NCI-H510A treated with DMSO at 0.1 percent for 48 hours (cell line): ENCODE measurements around the gene PRRC1.

Experiments
- DNase-seq: peaks from one replicate; lab custom pipeline; 2025; lab: John Stamatoyannopoulos, UW

The PRRC1 gene

DNA sequence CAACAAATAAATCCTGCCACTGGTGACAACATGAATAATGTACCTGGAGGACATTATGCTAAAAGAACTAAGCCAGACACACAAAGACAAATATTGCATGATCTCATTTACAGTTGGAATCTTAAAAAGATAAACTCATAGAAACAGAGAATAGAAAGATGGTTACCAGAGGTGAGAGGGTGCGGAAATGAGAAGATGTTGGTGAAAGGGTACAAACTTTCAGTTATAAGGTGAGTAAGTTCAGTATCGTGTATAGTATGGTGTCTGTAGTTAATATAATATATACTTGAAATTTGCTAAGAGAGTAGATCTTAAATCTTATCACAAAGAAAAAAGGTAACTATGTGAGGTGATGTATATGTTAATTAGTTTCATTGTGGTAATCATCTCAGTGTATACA, 63.3 kb downstream of the PRRC1 start:
- no peak for DNase-seq

DNA sequence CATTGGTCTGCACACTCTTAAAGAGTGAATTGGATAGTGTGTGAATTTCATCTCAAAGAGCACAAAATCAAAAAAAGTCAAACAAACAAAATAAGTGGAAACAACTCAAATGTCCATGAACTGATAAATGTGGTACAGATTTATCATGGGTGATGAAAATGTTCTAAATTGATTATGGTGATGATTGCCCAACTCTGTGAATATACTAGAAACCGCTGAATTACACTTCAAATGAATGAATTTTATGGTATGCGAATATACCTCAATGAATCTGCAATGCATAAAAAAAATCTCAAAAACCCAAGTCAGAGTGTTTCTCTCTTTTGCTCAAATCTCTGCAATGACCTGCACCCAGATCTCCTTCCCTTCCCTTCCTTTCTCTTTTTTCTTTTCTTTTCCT, 64.0 kb downstream of the PRRC1 start:
- DNase-seq: no peak

DNA sequence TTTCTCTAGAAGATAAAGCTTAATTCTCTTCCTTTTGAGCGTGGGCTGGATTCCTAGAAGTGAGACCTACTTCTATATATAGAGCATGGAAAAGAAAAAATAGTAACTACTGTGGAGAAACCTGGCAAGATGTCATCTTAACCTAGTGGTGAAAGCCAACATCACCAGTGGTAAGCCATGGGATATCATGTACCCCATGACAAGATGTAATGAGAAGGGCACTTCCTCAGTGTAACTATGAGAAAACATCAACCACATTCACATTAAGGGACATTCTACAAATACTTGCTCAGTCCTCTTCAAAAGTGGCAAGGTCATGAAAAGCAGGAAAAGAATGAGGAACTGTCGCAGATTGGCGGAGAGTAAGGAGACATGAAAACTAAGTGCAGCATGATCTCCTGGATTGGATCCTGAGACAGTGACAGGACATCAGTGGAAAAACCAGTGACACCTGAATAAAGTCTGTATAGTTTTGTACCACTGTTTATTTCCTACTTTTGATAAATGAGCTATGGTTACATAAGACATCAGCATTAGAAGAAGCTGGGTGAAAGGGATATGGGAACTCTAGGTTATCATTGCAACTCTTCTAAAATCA, 65.4 kb downstream of the PRRC1 start:
- DNase-seq: no peak

DNA sequence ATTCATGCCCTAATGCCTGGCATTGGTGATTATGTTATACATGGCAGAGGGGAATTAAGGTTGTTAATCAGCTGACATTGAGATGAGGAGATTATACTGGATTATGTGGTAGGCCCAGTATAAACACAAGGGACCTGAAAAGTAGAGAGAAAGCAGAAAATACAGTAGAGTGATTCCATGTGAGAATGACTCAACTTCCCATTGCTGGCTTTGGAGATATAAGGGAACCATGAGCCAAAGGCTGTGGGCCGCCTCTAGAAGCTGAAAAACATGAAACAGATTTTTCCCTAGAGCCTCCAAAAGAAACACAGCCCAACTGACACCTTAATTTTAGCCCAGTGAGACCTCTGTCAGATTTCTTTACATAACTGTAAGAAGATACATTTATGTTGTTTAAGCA, 66.4 kb downstream of the PRRC1 start:
- no peak for DNase-seq

DNA sequence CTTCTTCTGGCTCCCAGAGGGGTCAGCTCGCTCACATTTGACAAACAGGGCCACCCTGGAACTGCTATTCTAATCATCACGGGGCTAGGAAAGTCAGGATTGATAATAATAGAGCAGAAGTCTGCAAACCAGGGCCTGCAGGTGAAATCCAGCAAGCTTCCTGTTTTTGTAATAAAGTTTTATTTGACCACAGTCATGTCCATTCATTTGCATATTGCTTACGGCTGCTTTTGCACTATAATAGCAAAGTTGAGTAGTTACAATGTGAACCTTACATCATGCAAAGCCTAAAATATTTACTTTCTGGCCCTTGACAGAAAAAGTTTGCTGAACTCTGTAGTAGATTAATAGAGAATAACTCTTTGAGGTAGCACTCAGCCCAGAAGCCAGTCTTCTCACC, 68.2 kb downstream of the PRRC1 start:
- no peak for DNase-seq

DNA sequence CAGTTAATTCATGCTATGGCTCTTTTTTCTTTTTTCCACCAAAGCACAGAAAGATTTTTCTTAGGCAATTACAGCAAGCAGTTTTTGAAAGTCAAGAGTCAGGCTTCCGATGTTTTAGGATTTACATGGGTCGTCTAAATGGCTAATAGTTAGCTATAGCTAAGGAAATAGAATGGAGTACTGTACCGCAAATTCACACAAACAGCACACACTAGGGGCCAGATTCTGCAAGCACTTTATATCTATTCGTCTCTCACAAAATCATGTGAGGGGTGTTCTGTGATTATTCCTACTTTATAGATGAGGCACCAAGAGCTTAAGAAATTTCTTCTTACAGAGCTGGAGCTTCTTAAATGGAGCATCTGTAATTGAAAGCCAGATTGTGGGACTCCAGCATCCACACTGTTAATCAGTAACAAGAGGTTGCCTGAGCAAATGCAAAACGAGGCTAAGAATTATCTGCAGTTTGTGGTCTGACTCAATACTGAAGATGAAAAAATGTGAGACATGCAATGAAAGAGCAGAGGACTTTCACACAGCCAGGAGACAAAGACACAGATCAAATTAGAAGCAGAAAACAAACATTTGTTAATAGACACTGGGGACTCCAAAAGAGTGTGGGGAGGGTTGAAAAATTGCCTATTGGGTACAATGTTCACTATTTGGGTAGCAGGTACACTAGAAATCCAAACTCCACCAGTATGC, 68.8 kb downstream of the PRRC1 start:
- no peak for DNase-seq

DNA sequence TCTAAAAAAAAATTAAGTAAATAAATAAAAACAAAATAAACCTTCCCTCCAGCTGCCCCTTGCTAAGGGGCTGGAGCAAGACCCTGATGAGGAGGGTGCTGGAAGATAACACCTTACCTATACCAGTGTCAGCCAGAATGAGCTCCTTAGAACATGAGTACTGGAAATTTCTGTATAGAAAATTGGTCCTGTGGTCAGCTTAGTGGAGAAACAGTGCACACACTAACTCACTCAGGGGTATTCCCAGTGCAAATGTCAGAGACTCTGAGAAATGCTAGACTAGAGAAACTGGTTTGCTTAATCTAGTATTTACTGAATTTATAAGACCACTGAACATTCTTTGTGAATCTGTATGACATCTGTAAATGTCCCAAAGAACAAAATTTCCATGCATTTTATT, 69.4 kb downstream of the PRRC1 start:
- DNase-seq: no peak

DNA sequence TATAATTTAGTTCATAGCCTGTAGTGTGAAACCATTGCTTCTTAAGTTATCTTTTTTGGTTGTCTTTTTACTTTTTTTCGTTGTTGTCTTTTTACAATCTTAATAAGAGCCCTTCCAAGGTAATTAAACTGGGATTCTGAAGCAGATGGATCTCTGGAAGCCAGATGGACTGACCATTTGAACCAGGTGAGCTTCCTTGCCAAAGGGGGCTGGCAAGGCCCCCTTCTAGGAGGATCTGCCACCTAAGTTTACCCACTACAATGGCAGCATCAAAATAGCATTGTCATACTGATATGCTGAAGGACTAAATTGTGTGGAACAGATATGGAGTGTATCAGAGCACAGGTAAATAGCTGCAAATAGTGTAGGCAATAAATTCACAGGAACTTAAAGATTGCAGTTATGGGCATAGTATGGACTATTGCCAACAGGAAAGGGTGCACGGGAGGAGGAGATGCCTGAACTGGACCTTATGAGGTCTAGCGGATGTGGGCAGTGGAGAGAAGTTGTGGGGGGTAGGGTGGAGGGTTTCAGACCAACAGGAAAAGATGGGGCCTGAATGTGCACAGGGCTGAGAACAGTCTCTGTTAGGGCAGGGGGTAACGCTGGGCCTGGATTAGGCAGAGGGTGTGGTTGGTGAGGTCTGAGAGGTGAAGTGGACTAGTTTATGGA, 69.9 kb downstream of the PRRC1 start:
- no peak for DNase-seq

DNA sequence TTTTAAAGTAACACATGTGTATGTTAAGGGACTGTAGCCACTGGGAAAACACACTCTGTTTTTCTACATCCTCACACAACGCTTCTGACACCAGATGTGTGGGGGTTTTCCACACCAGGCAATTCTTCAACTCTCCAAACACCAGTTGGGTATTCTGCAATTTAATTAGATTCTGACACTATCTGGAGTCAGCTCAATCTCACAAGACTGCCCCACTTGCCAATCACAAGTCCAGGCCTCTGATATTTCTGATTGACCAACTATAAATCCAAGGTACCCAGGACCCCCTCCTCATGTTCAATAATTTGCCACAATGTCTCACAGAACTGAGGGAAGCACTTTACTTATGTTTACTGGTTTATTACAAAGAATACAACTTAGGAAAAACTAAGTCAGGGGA, 70.9 kb downstream of the PRRC1 start:
- no peak for DNase-seq

DNA sequence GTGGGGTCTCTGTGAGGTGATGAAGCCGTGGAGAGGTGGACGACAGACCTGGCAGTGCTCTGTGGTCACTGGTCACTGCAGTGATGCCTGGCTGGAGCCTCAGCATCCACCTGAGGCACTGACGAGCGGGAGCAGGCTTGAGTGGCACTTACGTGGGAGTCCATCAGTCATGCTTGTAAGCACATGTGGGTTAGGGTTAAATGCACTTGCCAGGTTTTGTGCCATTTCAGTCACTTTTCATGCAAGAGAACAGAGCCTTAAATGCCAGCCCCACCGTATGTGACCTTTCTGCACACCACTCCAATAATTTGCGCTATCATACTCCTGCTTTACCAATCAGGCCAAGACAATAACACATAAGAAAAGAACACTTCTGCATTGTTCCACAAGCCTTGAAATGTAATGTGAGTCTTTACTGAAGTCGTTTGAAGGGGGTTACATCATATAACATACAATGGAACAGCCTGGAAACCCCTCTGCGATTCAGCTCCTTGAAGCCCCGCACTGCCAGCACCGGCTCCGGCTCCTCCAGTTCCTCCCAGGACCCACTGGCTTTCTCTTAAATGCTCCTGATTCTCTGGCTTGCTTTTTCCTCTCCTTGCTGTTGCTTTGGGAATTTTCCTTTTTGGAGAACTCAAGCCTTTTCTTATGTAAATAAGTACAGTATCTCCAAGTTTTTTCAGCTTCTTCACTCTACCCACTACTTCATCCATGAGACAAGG, 72.0 kb downstream of the PRRC1 start:
- DNase-seq: no peak

DNA sequence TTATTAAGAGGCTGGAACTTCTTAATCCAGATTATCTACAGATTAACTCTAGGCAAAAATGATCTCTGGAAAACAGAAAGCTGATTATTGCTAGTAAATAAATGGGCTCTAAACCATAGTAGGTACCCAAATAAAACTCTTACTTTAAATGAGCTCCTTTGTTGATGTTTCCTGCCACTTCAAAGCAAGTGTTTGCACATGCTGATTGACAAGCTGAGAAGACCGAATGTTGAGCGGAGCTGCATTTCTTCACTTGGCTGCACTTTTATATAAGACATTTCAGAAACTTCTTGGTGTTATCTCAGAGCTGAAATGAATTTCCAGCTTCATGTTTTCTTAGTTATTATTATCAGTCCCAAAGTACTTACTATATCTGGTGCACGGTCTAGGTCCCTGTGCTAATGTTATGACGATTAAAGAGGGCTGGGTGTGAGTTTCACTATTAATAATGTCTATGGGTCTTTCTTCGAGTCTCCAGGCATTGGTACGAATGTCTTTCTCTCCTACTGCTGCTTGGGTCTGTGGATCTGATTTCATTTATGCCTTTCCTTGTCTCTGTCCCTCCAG, 72.8 kb downstream of the PRRC1 start:
- DNase-seq: peak; percentile 24

DNA sequence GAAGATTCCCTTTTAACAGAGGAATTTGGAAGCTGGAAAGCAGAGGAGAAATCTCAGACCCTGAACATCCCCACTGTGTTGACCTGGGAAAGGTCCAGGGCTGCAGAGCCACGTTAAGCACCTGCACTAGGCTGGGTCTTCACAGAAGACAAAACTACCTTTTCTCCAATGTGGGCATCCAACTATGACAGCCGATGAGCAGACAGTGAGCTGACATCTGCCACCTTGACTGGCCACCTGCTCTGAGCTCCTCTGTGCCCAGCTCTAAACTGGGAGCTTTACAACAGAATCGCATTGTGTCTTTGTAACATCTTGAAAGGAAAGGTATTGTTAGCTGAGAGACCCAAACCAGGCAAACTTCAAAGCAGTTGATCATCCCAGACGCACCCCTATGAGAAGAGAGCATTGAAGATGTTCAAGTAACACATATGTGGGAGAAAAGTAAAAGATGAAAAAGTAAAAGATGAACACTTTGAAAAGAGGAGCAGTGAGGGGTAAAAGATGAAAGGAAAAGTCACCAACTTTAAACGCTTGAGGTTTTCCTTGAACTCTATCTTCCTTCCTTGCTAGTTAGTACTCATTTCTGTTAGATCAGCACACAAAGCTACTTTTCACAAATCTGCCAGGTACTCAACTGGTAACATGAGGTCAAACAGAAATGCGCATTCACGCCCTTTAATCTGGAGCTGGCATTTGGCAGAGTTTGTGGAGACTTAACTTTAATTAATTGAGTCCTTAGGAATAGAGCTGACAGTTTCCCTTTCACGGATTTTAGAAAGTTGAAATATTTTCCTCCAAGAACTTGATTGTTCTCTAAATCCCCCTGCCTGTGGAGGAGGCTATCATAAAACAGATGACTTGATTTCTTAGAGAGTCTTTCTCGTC, 78.3 kb downstream of the PRRC1 start:
- DNase-seq: no peak

DNA sequence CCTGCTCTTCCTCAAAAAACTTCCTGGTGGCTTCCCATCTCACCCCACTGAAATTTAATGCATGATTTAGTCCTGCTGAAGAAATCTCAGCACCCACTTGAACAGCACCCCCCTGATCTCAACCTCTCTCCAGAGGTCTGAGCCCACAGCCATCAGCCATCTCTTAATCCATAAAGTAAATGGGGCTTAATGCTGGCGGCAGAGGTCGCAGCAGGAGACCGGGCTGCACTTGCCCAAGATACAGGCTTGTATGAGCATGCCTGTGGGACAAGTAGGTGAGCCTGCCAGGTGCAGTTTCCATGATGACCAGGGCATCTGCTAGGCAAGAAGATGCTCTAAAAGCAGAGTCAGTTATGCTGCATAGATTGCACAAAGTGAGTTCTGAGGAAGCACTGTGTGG, 79.1 kb downstream of the PRRC1 start:
- DNase-seq: peak; percentile 10

DNA sequence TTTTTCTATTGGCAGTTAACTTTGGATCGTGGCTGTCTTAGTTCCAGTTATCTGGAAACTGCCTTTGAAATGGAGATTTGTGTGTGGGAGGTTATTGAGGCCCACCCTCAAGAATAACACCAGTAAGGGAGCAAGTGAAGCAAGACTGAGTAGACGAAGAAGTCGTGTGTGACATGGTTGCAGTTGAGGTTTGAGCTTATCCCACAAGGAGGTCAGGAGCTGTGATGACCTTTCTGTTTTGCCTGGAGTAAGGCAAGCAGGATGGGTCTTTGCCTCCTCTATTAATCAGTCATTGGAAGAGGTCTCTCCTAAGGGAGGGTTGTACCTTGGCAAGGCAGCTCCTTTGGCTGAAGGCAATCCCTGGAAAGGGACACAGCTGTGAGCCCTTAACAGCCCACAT, 81.9 kb downstream of the PRRC1 start:
- no peak for DNase-seq

DNA sequence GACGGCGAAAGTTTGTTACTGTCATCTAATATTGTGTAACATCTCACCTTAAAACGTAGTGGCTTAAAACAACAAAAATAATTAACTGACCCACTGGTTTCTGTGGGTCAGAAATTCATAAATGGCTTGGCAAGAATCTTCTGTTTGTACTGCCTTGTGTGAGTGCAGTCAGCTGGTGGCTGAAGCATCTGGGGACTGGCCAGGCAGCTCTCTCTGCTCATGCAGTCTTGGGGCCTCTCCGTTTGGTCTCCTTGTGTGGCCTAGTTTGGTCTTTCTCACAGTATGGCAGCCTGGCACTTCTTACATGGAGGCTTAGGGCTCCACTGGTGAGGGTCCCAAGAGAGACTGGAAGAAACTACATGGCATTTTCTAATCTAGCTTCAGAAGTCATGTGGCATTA, 82.4 kb downstream of the PRRC1 start:
- no peak for DNase-seq

DNA sequence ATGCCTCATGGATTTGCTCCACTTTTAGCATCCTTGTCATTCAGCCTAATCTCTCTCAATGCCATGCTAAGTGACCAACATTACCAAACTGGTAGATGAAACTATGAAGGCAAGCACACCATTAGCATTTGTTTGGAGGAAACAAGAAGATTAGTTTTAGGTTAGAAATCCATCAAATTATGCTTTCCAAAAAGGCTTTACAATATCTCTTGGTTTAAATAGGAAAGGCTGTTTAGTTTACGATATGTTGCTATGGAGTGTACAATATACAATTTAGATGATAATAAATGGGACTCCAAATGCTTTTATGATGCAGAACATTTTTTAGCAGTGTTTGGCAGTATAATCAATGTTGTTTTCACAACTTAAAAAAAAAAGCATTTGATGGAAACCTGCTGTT, 83.7 kb downstream of the PRRC1 start:
- no peak for DNase-seq

DNA sequence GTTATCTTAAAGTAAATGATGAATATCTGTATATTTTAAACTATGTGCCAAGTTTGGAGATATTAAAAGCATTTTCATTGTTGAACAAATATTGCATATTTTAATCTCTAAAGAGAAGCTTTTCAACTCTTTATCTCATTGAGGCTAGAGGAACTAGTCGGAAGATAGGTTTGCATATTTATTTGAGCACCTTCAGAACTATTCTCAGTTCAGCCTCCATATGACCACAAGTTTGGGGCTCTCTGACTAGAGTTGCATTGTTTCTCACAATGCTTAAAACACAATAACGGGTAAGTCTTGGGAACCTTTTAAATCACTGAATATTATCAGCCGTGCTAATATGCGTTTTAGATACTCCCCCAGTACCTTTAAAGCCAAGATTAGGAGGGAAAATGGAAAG, 84.2 kb downstream of the PRRC1 start:
- no peak for DNase-seq

DNA sequence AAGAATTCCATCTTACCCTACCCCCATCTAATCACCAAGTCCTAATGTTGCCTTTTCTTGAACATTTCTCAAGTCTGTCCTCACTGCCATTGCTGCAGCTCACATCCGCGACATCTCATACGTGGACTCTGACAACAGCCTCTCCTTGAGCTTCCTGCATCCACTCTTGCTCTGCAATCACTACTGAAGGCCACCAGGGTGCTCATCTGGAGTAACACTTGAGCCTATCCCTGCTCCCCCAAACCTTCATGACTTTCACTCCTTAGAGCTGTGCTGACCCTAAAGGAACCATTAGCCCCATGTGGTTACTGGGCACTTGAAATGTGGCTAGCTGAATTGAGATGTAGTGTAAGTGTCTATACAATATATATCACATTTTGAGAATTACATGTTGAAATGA, 85.0 kb downstream of the PRRC1 start:
- no peak for DNase-seq

DNA sequence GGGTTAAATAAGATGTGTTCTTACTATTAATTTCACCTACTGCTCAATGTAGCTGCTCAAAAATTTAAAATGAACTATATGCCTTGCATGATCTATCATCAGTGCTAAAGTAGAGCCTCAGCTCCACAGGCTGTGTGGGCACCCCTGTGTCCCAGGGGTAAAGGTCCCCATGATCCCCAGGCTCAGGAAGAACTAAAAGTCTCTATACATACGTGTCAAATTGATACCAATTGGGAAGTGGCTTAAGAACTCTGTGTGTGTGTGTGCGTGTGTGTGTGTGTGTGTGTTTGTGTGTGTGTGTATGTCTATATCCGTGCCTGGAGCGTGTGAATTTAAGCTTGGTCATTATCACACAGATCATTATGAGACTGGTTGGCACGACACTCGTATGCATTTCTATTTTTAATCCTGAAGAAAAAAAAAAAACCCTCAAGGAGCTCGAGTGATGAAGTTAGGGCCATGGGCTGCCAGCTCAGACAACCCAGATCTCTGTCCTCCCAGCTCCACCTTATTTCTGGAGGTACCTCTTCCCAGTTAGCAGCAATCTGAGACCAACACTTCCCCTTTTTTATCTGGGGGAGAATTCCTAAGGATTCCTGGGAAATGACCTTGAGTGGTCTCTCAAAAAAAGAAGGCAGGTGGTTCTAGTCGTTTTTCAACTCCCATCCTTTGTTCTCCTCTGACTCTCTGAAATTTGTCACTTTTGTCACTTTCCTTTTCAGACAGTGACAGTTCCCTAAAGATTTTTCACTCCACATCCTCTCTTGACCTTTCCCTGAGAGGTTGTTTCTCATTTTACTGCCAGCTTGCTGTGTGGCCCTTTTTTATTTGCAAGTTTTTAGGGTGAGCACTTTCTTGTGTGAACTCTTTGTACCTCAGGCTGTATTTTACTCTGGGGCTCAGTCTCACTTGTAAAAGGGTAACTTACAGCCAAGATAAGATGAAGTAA, 85.7 kb downstream of the PRRC1 start:
- no peak for DNase-seq
